NOMO-1 (cell line): Measurements from ENCODE around the gene BCL2L1.
A peak's percentile ranks its signal among the peaks of the same experiment; 100 is the strongest.
"Not testable (repeated sequence)": the region's sequence is repeated elsewhere in the genome, so short reads cannot be mapped to it uniquely, and the experiment has no call there.

ENCODE experiments used
- DNase-seq, 2 experiments: peaks; one replicate each; lab custom pipeline; 2025; ENCODE audit not compliant: unreplicated experiment in 2 of 2; lab: John Stamatoyannopoulos, UW

Gene BCL2L1

GRCh38 chr20:31661625-31662371, 60.9 kb downstream of the BCL2L1 start:
- peak; percentile 24 to 39 for DNase-seq

GRCh38 chr20:31654534-31654933, 68.1 kb downstream of the BCL2L1 start:
- no peak for DNase-seq

- DNase-seq, result no peak
Observed at GRCh38 chr20:31653561-31653960, 69.1 kb downstream of the BCL2L1 start.

GRCh38 chr20:31652917-31653396, 69.7 kb downstream of the BCL2L1 start:
- no peak for DNase-seq

GRCh38 chr20:31648104-31648503, 74.6 kb downstream of the BCL2L1 start:
- DNase-seq, result not testable (repeated sequence)

GRCh38 chr20:31644701-31645100, 78.0 kb downstream of the BCL2L1 start:
- no peak for DNase-seq

- no peak for DNase-seq
Observed at GRCh38 chr20:31643522-31643921, 79.1 kb downstream of the BCL2L1 start.

- no peak for DNase-seq
Observed at GRCh38 chr20:31642837-31643236, 79.8 kb downstream of the BCL2L1 start.

- DNase-seq, result no peak
Observed at GRCh38 chr20:31641391-31641790, 81.3 kb downstream of the BCL2L1 start.

- DNase-seq, result no peak
Observed at GRCh38 chr20:31640259-31640658, 82.4 kb downstream of the BCL2L1 start.

GRCh38 chr20:31638816-31639215, 83.9 kb downstream of the BCL2L1 start:
- DNase-seq, result no peak

GRCh38 chr20:31638317-31638716, 84.4 kb downstream of the BCL2L1 start:
- no peak for DNase-seq

GRCh38 chr20:31637660-31638059, 85.0 kb downstream of the BCL2L1 start, which contains the start of gene COX4I2:
Gene COX4I2 (plus strand): TSS chr20:31637912. CDS start chr20:31639018, 1,106 bp downstream.
- DNase-seq, result no peak

- no peak for DNase-seq
Observed at GRCh38 chr20:31633339-31633914, 89.2 kb downstream of the BCL2L1 start.

- DNase-seq, result no peak
Observed at GRCh38 chr20:31632548-31633338, 89.9 kb downstream of the BCL2L1 start.

- no peak for DNase-seq
Observed at GRCh38 chr20:31630187-31630790, 92.4 kb downstream of the BCL2L1 start.

GRCh38 chr20:31628057-31628456, 94.6 kb downstream of the BCL2L1 start:
- DNase-seq, result not testable (repeated sequence)

- DNase-seq, result not testable (repeated sequence)
Observed at GRCh38 chr20:31626534-31626933, 96.1 kb downstream of the BCL2L1 start.

GRCh38 chr20:31623123-31623505, 99.6 kb downstream of the BCL2L1 start:
- DNase-seq, result not testable (repeated sequence)

GRCh38 chr20:31620246-31620645, 102.4 kb downstream of the BCL2L1 start:
- DNase-seq, result no peak
